ENCODE results near the gene CFAP299.
A peak's percentile ranks its signal among the peaks of the same experiment; 100 is the strongest.

The CFAP299 gene

DNA sequence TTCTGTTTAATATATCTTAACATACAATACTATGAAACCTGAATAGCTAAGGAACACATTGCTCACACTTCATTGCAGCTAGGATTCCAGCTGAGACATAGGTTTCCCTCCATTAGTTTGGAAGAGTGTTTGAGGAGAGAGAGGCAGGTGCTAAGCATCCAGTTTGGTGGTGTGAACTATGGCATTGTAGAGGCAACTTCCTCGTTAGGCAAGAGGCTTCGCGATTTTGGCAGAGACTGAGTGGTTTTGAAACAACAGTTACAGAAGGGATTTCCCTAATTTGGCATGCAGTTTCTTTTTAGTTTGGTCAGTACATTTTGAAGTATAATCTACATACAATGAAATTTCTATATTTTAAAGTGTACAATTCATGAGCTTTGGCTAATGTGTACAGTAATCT, 577.9 kb downstream of the CFAP299 start:
- no peak for TF ChIP-seq EZH2phosphoT487 (IDR thresholded peaks at IDR 0.05; ENCODE audit: low read depth)
- TF ChIP-seq, protein P1, sequence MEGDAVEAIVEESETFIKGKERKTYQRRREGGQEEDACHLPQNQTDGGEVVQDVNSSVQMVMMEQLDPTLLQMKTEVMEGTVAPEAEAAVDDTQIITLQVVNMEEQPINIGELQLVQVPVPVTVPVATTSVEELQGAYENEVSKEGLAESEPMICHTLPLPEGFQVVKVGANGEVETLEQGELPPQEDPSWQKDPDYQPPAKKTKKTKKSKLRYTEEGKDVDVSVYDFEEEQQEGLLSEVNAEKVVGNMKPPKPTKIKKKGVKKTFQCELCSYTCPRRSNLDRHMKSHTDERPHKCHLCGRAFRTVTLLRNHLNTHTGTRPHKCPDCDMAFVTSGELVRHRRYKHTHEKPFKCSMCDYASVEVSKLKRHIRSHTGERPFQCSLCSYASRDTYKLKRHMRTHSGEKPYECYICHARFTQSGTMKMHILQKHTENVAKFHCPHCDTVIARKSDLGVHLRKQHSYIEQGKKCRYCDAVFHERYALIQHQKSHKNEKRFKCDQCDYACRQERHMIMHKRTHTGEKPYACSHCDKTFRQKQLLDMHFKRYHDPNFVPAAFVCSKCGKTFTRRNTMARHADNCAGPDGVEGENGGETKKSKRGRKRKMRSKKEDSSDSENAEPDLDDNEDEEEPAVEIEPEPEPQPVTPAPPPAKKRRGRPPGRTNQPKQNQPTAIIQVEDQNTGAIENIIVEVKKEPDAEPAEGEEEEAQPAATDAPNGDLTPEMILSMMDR (IDR thresholded peaks at IDR 0.05; ENCODE audit: low read depth, low read length), result no peak
- peaks cover 4% of the 10 kb centered on the region; the same call in 1 of the 2 replicates for H3K9me3 ChIP-seq (ENCODE audit: insufficient read depth, low read length)
- no peak overlapping the region for H2AFZ ChIP-seq (ENCODE audit: low read depth, low read length)

DNA sequence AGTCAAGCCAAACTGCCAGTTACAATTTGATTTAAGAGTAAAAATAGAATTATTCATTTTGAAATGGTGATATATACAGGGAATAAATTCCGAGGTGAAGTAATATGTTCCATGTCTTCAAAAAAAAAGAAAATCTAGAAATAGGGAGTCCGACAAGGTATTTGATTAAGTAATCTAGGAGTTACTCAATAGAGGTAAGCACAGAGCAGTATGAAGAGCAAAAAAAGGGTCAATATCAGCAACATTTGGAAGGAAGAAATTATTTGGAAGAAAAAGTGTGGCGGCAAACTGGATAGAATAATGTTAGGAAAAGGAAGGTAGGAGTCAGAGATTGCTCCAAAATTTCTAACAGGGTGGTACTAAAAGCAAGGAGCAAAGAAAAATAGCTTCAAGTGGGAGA, 581.2 kb downstream of the CFAP299 start:
- Histone ChIP-seq H3K79me2 (ENCODE audit: low read length) (no peaks in the 10 kb centered on the region), H3K27ac (ENCODE audit: low read length) (no peak overlapping the region), H3K27me3 (ENCODE audit: low read depth, low read length) (no peaks in the 10 kb centered on the region), H3K9ac (ENCODE audit: low read length) (no peak overlapping the region), H3K36me3 (replicated peaks; ENCODE audit: low read depth, low read length) (no peaks in the 10 kb centered on the region), H3K4me1 (ENCODE audit: low read length) (peaks cover 17% of the 10 kb centered on the region), H3K4me3 (ENCODE audit: low read length) (no peak overlapping the region), H2AFZ (ENCODE audit: low read depth, low read length) (no peak overlapping the region), H3K9me3 (ENCODE audit: insufficient read depth, low read length) (peaks cover 4% of the 10 kb centered on the region; the same call in 1 of the 2 replicates), H4K20me1 (ENCODE audit: insufficient read depth, low read length) (no peaks in the 10 kb centered on the region), H3K4me2 (ENCODE audit: low read length) (no peak overlapping the region)
- no peak for TF ChIP-seq EZH2phosphoT487 (IDR thresholded peaks at IDR 0.05; ENCODE audit: low read depth)
- TF ChIP-seq, protein P1 (IDR thresholded peaks at IDR 0.05; ENCODE audit: low read depth, low read length), result no peak

More for the DNA sequence above, 577.9 kb downstream of the CFAP299 start:
- Histone ChIP-seq H4K20me1 (ENCODE audit: insufficient read depth, low read length) (no peaks in the 10 kb centered on the region), H3K27ac (ENCODE audit: low read length) (no peak overlapping the region; the same call in 1 of the 2 replicates), H3K4me1 (ENCODE audit: low read length) (peaks cover 20% of the 10 kb centered on the region), H3K9ac (ENCODE audit: low read length) (no peak overlapping the region), H3K79me2 (ENCODE audit: low read length) (no peaks in the 10 kb centered on the region), H3K4me2 (ENCODE audit: low read length) (peak overlapping the region; percentile 61), H3K36me3 (replicated peaks; ENCODE audit: low read depth, low read length) (peaks cover under 1% of the 10 kb centered on the region), H3K4me3 (ENCODE audit: low read length) (no peak overlapping the region), H3K27me3 (ENCODE audit: low read depth, low read length) (no peaks in the 10 kb centered on the region)

DNA sequence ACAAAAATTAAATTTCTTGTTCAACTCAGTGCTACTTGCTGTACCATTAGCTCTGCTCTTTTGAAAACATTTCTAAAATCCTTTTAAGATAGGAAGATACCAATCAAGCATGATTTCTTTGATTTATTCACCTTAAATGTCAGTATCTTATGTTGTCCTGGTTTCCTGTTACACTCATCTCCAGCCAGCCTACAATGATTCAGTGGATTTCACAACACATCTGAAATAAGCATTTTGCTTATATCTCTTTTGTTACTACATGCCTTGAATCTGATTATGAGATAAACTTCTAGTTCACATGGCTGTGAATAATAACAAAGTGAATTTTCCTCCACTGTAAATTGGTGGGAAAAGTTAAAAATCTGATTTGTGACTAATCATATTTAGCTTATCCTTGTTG, 582.5 kb downstream of the CFAP299 start:
- Histone ChIP-seq H3K79me2 (ENCODE audit: low read length) (no peaks in the 10 kb centered on the region), H3K27ac (ENCODE audit: low read length) (no peak overlapping the region), H3K36me3 (replicated peaks; ENCODE audit: low read depth, low read length) (no peaks in the 10 kb centered on the region), H2AFZ (ENCODE audit: low read depth, low read length) (no peak overlapping the region), H3K4me1 (ENCODE audit: low read length) (peaks cover 15% of the 10 kb centered on the region), H3K9ac (ENCODE audit: low read length) (no peak overlapping the region), H4K20me1 (ENCODE audit: insufficient read depth, low read length) (no peaks in the 10 kb centered on the region), H3K9me3 (ENCODE audit: insufficient read depth, low read length) (peaks cover 4% of the 10 kb centered on the region; the same call in 1 of the 2 replicates), H3K4me3 (ENCODE audit: low read length) (no peak overlapping the region), H3K27me3 (ENCODE audit: low read depth, low read length) (no peaks in the 10 kb centered on the region), H3K4me2 (ENCODE audit: low read length) (no peak overlapping the region)
- TF ChIP-seq, protein P1 (IDR thresholded peaks at IDR 0.05; ENCODE audit: low read depth, low read length), result no peak
- no peak for TF ChIP-seq EZH2phosphoT487 (IDR thresholded peaks at IDR 0.05; ENCODE audit: low read depth)

DNA sequence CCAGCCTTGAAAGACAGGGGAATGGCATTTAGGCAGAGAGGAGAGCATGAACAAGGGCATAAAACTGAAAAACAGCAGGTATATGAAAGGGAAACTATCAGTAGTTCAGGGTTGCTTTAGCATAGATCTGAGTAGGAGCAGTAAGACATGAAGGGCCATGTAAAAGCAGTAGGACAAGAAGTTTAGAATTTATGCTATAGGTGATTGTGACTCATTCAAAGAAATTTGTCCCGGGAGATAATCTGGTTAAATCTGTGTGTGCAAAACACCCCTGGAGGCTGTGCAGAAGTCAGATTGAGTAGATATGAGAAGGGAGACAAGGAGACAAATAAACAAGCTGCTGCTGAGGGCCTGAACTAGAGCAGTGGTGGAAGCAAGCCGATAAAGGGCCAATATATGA, 585.9 kb downstream of the CFAP299 start:
- no peaks in the 10 kb centered on the region for H4K20me1 ChIP-seq (ENCODE audit: insufficient read depth, low read length)
- H3K27me3 ChIP-seq (ENCODE audit: low read depth, low read length), result no peaks in the 10 kb centered on the region
- no peak overlapping the region for H3K4me2 ChIP-seq (ENCODE audit: low read length)
- no peaks in the 10 kb centered on the region for H3K79me2 ChIP-seq (ENCODE audit: low read length)
- H3K36me3 ChIP-seq (replicated peaks; ENCODE audit: low read depth, low read length), result no peaks in the 10 kb centered on the region
- no peak overlapping the region for H3K9ac ChIP-seq (ENCODE audit: low read length)
- peaks cover 16% of the 10 kb centered on the region for H3K4me1 ChIP-seq (ENCODE audit: low read length)
- TF ChIP-seq, protein P1 (IDR thresholded peaks at IDR 0.05; ENCODE audit: low read depth, low read length), result no peak
- no peak for TF ChIP-seq EZH2phosphoT487 (IDR thresholded peaks at IDR 0.05; ENCODE audit: low read depth)
- H3K9me3 ChIP-seq (ENCODE audit: insufficient read depth, low read length), result no peaks in the 10 kb centered on the region
- no peak overlapping the region for H2AFZ ChIP-seq (ENCODE audit: low read depth, low read length)
- no peak overlapping the region for H3K4me3 ChIP-seq (ENCODE audit: low read length)
- no peak overlapping the region for H3K27ac ChIP-seq (ENCODE audit: low read length)

Data from OCI-LY3 (cell line).